A673 (cell line): ENCODE data around the gene IFI44.

ENCODE experiments used
- CTCF ChIP-seq: fragments of 300-800, 200-600 bp; sonication (generic); conservative IDR thresholded peaks from 2 replicates; pipeline ENCODE4 v1.5.1; 2017; ENCODE audit warnings: low read depth, mild to moderate bottlenecking, antibody characterized with exemption, low read length, moderate library complexity, mixed read lengths
- EZH2 ChIP-seq: fragments of 200-600 bp; sonication (generic); IDR thresholded peaks from 2 replicates; pipeline ENCODE4 v1.6.1; 2017; ENCODE audit warnings: borderline replicate concordance, low read depth, mild to moderate bottlenecking, mixed read lengths, antibody characterized with exemption, low read length; ENCODE audit not compliant: poor library complexity, severe bottlenecking

GRCh38 chr1:78647238-78647637 is 2.4 kb upstream of the IFI44 start:
- no peak for TF ChIP-seq CTCF
- TF ChIP-seq EZH2: no peak
